NCI-H1048 (cell line): Measurements from ENCODE around the gene PTPRN2.
"Not testable (repeated sequence)": the region's sequence is repeated elsewhere in the genome, so short reads cannot be mapped to it uniquely, and the experiment has no call there.

ENCODE experiments used
- DNase-seq: peaks from one replicate; lab custom pipeline; 2025; lab: John Stamatoyannopoulos, UW

Gene PTPRN2

DNA sequence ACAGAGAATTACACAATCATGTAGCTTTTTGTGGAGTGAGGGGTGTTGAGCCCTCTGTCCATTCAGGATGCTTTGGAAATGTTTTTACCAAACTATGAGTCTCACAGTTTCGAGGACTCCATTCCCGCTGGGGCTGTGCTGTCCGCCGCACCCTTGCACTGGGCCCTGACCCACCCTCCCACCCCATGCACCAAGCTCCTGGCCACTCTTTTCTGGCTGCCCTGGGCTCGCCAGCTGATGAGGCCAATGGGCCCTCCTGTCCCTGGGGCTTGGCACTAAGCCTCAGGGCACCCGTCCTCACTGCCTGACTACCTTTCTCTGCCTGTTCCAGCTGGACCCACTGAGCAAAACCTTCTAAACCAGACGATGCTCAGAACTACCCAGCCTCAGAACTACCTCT, 332.1 kb downstream of the PTPRN2 start:
- no peak for DNase-seq

DNA sequence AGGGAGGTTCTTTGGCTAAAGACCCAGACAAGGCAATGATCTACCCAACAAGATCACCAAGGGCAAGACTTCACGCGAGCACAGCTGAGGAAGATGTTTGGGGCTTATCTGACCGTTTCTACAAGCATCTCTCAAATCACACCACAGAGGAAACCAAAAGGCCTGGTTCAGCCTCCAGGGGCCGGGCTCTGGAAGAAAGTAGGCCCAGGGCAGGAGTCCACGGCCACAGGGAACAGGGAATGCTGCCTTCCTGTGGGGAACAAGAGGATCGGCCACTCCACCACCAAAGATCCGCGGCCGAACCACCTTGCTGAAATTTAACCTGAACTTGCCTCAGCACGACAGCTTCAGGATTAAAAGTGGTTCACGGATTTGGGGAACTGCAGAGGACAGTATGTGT, 332.5 kb downstream of the PTPRN2 start:
- DNase-seq, result no peak

DNA sequence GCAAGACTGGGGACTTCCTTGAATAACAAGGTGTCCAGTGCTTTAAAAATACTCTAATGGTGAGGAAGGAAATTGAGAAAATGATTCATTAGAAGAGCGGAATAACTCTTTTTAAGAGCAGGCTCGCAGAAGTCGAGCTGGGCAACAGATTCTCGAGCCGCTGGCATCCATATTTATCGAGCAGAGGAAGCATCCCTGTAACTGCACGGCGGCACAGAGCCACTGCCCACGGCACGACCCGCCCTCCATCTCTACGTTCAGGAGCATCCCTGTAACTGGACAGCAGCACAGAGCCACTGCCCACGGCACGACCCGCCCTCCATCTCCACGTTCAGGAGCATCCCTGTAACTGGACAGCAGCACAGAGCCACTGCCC, 334.0 kb downstream of the PTPRN2 start:
- DNase-seq, result not testable (repeated sequence)

DNA sequence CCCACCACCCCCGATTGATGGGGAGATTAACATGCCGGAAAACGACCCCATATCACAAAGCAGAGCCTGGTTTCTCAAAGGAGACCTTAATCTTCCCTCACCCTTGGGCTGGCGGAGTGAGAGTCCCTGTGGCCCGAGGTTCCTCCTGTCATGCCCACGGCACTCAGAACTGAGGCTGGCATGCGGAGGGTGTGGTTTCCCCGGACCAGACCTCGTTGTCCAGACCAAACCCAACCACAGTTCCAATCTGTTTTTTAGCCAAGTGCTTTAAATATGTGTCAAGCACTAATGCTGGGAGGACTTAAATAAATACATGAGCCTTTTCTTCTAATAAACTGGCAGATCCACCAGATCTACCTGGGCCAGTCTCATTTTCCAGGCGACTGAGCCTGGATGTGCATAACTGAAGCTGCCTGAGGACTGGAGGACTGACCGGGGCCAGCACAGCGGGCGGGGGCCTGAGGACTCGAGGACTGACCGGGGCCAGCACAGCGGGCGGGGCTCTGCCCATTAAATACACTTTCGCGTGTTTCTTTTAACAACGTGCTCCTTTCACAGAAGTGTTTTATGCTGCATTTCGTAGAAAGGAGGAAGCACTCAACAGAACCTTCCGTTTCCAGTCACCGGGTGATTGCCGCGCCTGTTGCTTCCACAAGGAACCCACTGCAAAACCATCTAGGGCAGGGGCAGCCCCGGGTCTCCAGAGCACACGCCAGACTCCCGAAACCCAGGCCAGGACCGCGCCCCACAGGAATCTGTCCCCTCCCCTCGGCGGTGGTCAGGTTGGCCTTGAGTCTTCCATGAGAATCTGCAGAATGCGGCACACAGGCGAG, 334.6 kb downstream of the PTPRN2 start:
- no peak for DNase-seq

DNA sequence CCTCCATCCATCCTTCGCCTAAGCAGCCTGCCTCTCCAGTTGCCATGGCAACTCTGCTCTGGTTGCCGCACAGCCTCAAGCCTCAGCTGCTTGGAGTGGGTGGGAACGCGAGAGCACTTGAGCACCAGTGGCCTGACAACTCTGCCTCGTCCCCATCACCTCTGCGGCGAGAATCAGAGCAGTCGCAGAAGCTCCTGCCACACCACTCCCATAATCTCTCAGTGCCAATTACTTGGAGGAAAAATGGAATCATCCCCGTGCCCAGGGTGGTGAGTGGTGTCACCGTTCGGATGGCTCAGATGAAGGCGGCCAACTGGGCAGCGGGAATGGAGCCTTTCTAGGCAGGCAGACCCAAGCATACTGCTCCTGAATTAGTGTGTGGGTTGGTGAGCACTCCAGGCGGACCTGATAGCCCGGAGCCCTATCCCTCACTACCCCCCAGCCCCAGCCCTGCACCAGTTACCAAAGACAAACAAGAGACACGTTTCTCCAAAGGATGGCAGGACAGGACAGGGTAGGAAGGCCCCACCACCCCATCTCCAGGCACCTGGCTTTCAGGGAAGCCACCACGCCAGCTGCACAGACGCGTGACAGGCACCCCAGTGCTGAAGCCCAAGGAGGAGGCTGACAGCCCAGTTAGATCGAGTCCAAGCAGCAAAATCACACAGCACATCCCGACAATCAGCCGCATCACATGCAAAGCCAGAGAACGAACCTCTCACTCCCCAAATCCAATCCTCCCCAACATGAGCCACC, 335.4 kb downstream of the PTPRN2 start:
- DNase-seq, result no peak

DNA sequence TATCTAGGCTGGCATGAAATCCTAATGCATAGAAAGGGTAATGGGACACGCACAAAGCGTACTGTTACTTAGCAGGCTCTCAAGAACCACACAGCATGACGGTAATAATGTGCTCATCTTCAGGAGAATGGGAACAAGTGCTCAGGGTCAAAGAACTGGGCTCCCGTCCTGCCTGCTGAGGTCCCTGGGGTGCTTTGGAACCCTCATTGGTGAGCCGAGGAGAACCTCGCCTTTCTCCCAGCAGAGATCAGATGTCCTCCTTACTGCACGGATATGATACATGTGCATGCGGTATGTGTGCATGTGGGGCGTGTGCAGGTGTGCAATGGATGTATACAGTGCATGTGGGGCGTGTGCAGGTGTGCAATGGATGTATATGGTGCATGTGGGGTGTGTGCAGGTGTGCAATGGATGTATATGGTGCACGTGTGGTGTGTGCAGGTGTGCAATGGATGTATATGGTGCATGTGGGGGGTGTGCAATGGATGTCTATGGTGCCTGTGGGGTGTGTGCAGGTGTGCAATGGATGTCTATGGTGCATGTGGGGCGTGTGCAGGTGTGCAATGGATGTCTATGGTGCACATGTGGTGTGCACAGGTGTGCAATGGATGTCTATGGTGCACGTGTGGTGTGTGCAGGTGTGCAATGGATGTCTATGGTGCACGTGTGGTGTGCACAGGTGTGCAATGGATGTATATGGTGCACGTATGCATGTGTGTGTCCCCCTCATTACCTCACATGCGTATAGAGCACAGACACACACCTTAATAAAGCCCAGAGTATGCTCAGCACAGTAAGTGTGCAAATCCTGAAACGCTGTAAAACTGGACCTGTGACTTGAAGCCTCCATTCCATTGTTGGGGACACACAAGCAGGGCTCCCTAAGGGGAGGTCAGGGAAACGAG, 336.3 kb downstream of the PTPRN2 start:
- no peak for DNase-seq

DNA sequence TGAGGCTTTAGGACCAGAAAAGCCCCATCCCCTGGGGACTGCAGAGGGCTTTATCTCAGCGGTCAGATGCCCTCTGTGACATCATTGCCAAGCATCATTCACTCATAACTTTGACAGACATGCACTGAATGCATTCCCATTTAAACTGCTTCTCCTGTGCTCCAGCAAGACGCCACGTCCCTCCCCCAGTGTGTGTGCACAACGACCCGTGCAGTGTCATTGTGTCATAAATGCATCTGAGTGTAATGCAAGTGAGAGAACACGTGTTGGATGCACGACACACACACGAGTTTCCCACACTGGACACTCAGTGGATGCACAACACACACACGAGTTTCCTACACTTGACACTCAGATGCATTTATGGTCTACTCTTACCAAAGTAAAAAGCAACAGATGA, 337.9 kb downstream of the PTPRN2 start:
- no peak for DNase-seq

DNA sequence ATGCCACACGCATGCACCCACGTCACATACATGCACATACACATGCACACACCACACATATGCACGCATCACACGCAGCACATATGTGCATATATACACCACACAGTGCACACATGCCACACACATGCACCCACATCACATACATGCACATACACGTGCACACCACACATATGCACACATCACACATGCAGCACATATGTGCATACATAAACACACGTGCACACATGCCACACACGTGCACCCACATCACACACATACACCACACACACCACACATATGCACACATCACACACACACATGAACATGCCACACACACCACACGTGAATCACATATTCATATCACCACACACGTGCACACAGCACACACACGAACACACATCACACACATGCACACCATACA, 338.8 kb downstream of the PTPRN2 start:
- no peak for DNase-seq

DNA sequence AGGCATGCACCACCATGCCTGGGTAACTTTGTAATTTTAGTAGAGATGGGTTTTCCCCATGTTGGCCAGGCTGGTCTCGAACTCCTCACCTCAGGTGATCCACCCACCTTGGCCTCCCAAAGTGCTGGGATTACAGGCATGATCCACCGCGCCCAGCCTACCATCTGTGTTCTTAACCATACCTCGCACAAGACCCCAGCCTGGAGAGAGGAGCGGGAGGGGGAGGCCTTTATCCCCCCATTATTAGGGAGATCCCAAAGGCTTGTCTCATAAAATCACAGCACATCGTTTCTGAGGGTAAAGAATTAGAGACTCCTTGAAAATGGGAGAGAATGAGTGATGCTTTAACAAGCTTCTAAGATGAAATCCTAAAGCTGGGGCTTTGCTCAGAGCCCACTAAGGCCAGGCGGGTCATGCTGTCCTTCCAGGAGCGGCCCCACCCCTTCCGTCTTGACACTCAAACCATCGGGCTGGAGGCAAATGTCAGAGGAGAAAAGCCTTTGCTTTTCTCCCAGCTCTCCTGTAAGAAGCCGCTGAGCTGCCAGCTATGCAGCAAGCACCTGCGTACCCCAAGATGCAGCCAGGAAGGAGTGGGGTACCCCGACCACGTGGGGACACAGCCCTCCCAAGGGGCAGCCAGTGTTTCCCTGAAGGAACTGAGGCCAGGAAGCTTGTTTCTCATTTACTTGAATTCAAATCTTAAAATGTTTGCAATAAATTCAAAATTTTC, 339.7 kb downstream of the PTPRN2 start:
- DNase-seq, result no peak

DNA sequence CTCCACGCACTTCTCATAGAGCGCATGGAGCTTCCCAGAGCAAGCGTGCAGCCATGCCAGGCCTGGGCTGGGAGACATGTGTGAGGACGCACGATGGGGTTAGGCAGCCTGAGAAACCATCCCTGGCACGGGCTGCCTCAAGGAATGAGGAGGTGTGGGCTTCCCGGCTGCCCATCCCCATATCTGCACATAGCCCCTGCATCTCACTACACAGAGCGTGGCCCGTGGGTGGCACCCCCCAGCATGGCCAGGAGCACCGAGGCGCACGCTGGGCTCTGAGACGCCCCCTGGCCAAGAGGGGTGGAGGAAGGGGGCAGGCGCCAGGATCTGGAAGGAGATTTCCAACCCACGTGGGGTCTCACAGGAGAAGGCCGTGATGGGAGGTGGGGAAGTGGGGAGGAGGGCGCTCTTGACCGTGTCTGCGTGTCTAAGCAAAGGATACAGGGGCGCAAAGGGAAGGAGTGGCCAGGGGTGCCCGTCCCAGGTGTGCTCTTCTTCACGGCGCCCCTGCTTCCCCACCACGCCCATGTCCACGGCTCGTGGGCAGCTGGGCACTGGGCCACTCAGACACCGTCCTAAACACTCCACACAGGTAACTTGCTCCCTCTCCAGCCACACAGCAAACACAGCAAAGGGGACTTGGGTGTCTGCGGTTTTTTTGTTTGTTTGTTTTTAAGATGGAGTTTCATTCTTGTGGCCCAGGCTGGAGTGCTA, 340.5 kb downstream of the PTPRN2 start:
- DNase-seq, result no peak

DNA sequence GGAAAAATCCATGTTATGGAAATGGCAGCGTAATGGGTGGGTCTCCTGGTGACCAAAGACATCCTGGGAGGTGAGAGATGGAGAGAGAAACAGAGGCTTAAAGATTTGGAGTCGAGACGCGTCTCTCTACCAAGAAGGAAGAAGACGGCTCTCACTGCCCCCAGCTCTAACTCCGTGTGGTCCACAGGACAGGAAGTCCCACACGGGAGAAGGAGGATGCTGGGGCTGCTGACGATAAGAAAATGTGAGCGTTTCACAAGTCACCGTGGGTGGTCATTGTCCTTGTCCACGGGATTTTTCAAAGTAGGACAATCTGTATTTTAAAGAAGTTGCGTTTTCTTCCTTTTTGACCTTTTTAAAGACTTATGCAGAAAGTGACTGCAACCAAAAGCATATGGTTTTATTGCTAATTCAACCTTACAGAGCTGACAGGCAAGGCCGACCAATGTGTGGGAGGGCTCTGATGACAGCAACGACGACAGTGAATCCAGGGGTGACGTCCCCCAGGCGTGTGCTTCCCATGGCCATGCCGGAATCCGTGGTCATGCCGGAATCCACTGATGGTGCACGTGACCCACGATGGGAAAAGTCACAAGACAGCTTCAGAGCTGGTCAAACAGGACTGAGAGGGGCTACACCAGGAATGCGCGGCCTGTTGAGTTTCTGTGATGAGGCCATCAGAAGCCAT, 341.2 kb downstream of the PTPRN2 start:
- no peak for DNase-seq

DNA sequence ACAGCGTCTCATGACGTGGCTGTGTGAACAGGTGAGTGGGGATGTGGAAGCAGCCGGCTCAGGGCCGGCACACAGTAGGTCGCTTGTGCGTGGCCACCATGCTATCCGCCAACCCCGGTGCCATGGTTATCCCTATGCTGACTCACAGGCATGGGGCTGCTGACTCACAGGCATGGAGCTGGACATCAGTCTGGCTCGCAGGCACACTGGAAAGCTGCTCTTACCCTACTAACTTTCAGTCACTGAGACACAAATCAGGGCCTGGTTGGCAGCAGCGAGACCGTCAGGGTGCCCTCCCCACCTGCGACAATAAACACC, 341.9 kb downstream of the PTPRN2 start:
- no peak for DNase-seq

DNA sequence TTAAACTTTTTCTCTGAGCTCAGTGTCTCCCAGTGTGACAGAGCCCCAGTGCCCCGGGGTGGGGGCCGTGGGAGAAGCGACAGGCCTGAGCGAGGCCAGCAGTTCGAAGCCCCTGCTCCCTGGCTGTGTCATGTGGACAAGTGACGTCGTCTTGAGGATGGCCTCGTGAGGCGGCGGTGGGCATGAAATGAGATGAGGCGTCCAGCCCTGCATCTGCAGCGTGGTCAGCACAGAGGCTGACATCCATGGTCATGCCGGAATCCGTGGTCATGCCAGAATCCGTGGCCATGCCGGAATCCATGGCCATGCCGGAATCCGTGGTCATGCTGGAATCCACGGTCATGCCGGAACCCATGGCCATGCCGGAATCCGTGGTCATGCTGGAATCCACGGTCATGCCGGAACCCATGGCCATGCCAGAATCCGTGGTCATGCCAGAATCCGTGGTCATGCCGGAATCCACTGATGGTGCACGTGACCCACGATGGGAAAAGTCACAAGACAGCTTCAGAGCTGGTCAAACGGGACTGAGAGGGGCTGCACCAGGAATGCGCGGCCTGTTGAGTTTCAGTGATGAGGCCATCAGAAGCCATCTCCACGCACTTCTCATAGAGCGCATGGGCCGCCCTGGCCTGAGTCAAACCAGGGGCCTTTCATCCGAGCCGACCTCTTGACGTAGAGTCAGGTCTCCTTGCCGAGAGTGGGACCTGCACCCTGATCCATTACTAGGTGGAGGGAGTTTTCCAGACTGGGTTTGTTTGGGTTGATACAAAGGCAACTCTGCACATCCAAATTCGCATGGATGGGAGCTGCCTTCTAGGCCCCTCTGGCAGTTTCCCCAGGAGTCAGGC, 342.5 kb downstream of the PTPRN2 start:
- DNase-seq, result no peak

DNA sequence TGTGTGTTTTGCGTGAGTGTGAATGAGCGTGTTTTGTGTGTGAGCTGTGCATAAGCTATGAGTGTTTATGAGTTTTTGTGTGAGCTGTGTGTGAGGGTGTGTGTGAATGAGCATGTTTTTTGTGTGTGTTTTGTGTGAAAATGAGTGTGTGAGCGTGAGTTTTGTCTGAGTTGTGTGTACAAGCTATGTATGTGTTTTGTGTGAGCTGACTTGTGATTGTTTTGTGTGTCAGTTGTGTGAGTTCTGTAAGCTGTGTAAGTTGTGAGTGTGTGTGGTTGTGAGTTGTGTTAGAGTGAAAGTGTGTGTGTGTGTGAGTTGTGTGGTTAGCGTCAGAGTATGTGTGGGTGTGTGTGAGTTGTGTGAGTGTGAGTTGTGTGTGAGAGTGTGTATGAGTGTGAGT, 343.2 kb downstream of the PTPRN2 start:
- no peak for DNase-seq

DNA sequence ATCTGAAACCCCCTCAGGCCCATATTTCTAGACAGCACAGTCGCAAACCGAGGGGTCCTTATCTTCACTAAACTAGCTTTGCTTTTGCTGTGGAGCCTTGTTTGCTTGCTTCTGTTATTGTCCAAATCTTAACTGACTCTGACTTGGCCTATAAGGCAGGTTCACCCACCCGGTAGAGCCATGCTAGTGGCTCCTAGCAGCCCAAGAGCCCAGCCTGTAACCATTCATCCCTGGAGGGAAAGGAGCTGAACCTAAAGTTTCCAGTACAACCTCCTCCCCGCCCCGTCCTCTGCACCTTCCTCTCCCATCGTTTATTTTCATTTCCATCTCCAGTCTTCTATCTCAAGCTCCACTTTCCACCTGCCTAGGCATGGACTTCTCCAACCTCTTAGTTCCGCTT, 345.7 kb downstream of the PTPRN2 start:
- DNase-seq, result no peak

DNA sequence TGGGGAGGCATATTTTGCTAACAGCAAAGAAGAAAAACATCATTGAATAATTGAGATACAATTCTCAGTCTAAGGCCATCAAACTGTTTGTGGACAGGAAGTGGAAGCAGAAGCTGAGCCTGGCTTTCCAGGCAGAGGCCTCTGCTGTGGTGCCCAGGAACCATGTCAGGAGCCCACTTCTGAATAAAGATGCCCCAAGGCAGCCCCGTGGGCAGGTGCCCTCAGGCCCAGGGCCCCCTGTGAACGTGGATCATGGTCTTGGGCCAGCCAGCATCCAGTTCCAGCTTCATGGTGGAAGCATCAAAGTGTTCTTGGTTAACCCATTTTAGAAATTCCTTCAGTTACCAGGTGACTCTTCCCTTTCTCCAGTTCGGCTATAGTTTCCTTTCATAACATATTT, 346.8 kb downstream of the PTPRN2 start:
- no peak for DNase-seq

DNA sequence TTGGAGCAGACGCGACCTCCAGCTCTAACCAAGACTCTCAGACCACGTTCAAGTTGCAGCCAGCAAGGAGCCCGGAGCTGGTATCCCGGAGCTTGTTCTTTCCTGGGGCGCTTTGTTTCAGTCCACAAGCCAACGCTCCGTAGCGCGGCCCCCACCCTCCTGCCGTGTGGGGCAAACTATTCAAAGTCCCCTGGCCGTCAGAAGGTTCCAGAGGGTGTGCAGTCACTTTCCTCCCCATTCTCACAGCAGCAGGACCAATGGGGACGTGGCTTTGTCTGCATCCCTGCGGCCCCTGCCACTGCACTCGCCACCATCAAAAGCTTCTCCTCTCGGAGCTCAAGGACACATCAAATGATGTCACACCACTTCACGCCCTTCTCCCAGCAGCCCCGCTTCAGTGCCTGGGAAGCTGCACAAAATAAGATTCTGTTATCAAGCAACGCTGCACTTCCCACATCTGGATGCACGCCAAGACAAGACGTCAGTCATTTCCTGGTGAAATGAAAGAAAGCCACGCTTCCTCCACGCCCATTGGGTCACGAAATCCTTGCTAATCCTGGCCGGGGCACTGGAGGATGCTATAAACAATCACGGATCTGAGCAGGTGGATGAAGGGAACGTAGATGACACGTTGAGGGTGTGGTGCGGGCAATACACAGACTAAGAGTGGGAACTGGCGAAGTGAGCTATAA, 348.2 kb downstream of the PTPRN2 start:
- no peak for DNase-seq

DNA sequence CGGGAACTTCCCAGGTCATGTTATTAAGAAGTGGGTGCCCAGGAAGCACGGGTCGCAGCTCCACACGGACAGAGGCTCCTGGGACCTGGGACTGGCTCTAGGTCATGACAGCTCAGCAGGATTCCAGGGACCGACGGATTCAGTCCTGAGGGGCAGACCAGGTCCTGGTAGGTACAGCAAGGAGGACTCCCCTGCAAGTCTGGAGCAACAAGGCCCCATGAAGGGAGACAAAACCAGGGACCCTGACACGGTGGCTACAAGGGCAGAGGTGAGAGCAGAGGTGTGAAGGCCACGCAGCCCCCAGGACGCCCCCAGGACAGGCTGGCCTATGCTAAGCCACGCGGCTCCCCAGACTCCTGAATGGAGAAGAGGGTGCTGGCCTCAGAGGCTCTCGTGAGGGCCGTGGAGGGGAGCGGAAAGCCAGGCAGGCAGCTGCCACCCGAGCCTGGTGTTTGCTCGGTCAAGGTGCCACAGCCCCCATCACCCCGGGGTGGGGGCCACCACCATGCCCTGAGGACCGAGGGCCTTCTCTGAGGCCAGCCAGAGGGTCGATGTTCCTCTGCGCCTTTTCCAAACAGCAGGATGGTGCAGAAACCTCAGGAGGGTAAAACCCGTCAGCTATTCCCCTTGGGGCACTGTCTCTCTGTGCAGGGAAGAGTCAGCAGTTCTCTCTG, 348.9 kb downstream of the PTPRN2 start:
- DNase-seq, result no peak
